ENCODE measurements around the gene FAM210A.
"Not testable (repeated sequence)": the region's sequence is repeated elsewhere in the genome, so short reads cannot be mapped to it uniquely, and the experiment has no call there.

Gene FAM210A

DNA sequence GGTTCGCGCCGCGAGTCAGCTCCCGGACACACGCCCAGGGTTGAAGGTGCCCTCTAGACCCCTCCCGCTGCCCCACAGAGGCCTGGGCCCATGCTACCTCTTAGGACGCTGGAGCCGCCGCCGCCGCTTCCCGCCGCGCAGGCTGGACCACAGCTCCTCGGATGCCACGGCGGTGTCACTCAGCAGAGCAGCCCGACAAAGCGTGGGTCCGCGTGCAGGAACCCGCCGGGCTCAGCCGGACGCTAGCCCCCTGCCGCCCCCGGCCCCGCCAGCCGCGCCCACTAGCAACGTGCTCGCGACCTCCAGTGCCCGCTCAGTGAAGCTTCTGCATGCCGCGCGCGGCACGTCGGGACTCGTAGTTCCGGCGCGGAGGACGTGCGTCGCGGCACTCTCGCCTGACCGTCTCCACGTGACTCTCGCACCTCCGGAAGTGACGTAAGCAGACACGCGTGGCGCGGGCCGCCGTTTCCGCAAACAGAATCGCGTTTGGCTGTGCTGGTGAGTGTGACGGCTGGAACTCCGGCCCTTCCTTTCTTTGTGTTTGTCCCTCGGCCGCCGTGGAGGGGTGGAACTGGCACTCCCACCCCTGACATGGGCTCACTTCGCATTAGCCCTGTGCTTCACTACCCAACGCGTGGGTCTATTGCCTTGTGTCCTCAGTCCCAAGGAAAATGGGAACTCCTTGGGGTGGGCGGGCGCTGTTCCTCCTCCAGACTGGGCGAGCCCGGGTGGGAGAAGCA lies at the start of gene FAM210A, which contains the start of gene RNMT:
Gene FAM210A (minus strand): TSS at position 327 of the 740 bp plus-strand sequence. CDS start 44,481 bp downstream, outside the sequence.
Gene RNMT (plus strand): TSS at position 442 of the 740 bp plus-strand sequence. CDS start 4,845 bp downstream, outside the sequence.
- DNase-seq = peak; percentile 99

DNA sequence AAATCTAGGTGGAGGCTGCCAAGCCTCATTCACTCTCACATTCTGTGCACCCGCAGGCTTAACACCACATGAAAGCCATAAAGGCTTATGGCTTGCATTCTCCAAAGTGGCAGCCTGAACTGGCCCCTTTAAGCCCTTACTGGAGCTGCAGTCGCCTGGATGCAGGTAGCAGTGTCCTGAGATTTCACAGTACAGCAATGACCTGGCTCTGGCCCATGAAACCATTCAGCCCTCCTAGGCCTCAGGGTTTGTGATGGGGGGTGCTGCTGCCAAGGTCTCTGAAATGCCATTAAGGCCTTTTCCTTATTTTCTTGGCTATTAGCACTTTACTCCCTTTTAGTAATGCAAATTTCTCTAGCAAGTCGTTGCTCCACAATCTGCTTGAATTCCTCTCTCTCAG lies 48.7 kb upstream of the FAM210A start:
- DNase-seq = no peak

DNA sequence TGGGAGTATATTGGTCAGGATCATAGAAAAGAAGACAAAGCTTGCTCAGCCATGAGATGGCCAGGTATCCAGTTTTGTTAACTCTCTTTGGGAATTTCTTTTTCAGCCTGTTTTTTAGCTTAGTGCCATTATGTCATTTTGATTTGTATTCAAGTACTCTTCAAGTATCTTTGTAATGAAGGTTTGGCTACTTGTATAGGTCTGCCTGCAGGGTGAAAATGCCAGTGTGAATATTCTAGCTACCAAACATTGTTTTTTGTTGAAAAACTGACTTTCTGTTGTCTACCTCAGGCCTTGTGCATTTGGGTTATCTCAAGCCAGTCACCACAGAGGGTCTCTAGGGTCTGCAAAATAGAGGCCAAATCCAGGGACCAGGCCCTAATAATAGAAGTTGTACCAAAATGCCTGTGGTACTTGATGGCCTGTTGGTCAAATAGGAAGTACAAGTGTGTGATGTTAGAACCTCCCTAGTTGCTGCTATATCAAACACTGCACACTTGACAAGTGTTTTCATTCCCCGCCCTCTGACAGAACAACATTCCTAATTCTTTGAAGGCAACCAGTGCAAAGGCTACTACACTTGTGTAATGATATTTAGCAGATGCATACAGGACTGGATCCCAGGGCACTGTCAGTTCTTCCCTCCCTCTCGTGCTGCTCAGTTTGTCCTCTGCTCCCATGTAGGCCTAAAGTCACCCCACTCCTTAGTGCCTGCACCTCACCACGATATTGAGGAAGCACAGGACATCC lies 36.5 kb upstream of the FAM210A start:
- DNase-seq = no peak

DNA sequence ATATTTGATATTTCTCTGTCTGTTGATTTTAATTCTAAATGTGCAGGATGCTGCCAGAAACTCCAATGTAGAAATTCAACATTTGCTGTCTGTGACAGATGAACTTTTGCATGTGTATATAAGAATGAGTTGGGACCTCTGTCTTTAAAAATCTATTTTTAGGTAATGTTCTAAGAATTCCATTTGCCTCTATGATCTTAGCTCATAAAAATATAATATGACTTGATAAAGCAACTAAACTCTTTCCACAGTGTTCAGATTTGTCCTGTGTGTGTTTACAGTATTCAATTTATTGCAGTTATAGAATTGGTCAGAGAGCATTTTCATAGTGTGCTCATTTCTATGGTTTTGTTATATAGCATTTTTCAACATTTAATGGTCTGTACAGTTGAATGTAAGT lies 33.7 kb upstream of the FAM210A start:
- no peak for DNase-seq

GRCh38 chr18:13758622-13759021 lies 32.3 kb upstream of the FAM210A start:
- no peak for DNase-seq

DNA sequence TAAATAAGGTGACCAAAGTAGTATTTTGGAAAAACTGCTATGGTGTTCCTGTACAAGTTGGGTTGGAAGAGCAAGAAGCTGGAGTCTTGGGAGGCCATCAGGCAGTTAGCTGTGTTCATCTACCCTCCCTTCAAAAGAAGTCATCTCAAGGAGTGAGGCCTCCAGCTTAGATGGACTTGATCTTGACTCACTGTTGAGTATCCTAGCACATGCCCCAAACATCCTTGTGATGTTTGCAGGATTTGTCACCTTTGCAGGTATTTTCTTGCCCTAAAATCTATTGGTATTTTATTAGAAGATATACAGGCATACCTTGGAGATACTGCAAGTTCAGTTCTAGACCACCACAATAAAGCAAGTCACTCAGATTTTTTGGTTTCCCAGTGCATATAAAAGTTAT lies 30.3 kb upstream of the FAM210A start:
- DNase-seq = no peak

GRCh38 chr18:13756261-13756660 lies 29.9 kb upstream of the FAM210A start:
- DNase-seq = no peak

DNA sequence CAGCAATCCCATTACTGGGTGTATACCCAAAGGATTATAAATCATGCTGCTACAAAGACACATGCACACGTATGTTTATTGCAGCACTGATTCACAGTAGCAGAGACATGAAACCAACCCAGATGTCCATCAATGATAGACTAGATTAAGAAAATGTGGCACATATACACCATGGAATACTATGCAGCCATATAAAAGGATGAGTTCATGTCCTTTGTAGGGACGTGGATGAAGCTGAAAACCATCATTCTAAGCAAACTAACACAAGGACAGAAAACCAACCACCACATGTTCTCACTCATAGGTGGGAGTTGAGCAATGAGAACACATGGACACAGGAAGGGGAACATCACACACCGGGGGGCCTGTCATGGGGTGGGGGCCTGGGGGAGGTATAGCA lies 25.2 kb upstream of the FAM210A start:
- not testable (repeated sequence) for DNase-seq

DNA sequence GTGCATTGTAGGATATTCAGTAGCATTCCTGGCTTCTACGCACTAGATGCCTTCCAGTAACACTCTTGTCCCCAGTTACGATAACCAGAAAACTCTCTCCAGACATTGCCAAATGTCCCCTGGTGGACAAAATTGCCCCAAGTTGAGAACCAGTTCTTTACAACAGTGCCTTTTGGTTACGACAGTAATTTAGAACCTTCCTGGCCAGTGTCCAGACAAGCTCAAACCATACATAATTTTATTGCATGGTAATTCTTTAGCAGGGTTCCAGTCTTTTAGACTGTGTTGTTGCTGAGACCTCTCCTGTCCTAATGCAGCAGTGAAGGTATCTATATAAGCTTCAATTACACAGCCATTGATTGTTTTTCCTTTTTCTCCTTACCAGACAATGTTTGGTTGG lies 20.3 kb upstream of the FAM210A start:
- no peak for DNase-seq

DNA sequence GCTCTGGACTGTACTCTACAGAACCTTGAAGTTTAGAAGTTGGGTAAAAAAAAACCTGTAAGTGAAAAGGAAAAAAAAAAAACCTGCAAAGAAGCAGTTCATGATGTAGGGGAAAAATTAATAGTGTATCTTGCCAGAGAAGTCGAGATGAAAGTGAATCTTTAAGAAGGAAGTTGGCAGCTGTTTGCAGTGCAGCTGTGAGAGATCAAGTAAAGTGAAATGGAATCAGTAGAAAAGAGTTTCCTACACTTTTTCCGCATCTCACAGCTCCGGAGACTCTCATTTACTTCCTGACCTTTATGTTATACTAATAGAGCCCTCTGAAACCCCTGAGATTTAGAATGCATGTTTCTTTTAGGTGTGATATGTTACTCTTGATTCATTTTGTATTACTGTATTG lies 19.3 kb upstream of the FAM210A start:
- no peak for DNase-seq

- DNase-seq = no peak
Measured at GRCh38 chr18:13735681-13736080, 9.3 kb upstream of the FAM210A start.

GRCh38 chr18:13730481-13730880 lies 4.1 kb upstream of the FAM210A start:
- no peak for DNase-seq

DNA sequence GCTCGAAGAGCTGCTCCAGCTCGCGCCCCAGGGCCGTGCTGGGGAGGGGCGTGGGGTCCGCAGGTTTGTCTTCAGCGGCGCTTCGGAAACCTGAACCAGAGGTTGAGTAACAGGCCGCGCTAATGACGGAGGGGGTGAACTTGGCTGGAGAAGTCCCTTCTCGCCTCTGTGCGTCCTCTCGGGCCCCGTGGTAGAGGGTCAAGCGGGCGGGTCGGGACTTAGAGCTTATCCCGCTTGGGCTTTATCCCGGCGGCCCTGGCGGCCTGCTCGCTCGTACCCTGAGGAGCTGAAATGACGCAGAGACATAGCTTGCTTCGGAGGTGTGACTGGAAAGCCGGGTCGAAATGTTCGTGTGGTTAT lies 594 bp upstream of the FAM210A start:
- peak; percentile 61 for DNase-seq

- DNase-seq = no peak
Measured at GRCh38 chr18:13725566-13726231, 659 bp downstream of the FAM210A start.

DNA sequence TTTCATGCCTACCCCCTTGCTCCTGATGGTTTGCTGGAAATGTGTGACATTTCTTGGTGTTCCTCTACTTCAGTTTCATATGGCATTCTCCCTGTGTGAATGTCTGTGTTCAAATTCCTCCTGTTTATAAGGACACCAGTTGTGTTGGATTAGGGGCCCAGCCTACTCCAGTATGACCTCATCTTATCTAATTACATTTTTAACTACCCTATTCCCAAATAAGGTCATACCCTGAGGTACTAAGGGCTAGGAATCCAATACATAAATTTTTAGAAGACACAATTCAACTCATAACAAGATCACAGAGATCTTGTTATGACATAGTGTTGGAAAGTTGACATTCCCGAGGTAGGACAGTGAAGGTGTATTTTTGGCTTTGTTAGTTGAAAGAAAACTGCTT lies 5.5 kb downstream of the FAM210A start:
- DNase-seq = no peak

DNA sequence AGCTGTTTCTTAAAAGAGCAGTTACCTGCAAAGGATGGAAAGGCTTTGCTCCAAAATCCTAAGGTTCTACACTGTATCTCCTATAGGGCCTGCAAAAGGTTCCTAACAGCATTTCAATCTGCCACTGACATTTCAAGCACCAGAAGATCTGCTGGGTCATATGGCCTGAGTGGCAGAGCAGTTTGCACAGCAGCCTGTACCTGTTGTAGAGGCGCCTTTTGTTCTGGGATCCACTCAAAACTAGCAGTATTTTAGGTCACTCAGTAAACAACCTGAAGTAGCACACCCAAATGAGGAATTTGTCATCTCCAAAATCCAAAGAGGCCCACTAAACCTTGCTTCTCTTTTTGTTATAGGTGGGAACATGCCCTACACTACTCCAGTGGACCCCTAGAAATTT lies 6.2 kb downstream of the FAM210A start:
- DNase-seq = no peak

- no peak for DNase-seq
Measured at GRCh38 chr18:13716916-13717315, 9.4 kb downstream of the FAM210A start.

DNA sequence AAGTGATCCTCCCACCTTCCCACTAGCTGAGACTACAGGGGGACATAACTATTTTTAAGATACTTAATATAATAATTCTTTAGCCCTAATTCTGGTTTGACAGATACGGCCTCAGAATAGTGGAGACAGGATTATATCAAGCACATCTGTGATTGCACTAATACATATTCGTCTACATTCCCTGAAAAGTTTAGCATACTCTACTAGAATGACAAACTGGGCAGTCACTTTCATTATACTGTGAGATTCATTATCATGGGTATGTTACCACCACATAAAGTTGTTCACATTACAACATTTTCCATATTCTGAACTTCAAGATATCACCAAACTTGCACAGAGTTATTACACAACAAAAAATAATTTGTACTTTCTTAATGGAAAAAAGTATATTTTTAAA lies 11.0 kb downstream of the FAM210A start:
- no peak for DNase-seq

GRCh38 chr18:13713455-13714055 lies 12.8 kb downstream of the FAM210A start:
- no peak for DNase-seq

DNA sequence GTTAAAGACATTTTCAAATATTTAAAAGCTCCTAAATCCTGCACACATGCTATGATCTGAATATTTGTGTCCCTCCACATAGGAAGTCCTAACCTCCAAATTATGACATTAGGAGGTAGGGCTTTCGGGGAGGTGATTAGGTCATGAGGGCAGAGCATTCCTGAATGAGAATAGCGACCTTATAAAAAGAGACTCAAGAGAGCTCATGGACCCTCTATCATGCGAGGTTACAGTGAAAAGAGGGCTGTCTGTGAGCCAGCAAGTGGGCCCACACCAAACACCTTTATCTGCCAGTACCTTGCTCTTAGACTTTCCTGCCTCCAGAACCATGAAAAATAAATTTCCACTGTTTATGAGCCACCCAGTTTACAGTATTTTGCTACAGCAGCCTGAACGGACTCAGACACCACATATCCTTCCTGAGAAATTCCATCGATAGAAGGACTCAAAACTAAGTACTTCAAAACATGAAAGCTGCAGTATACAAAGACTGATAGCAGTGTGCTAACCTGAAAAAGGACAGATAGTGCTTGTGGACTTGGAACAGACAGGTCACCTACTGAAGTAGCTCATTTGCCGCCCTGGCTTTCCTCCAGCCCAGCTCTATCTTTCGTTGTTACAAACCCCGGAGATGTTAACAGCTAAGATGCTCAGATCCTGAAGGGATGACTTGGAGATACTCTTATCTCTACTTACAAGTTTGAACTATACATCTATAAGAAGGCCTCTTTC lies 13.8 kb downstream of the FAM210A start:
- no peak for DNase-seq

DNA sequence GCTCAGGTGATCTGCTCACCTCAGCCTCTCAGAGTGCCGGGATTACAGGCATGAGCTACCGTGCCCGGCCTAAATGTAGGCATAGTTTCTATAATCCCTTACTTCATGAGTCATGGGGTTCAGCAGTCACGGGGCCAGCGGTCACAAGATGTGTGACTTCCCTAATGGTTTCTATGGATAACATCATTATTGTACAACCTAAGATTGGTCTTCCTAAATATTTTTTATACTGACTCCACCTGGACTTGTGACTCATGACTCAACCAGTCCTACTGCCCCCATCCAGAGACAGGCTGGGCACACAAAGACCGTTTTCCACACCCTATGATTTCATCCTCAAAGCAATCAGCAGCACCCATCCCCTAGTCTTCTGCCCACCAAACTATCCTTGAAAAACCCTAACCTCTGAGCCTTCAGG lies 15.9 kb downstream of the FAM210A start:
- no peak for DNase-seq

- peak; percentile 52 for DNase-seq
Measured at GRCh38 chr18:13703899-13704298, 22.5 kb downstream of the FAM210A start.

DNA sequence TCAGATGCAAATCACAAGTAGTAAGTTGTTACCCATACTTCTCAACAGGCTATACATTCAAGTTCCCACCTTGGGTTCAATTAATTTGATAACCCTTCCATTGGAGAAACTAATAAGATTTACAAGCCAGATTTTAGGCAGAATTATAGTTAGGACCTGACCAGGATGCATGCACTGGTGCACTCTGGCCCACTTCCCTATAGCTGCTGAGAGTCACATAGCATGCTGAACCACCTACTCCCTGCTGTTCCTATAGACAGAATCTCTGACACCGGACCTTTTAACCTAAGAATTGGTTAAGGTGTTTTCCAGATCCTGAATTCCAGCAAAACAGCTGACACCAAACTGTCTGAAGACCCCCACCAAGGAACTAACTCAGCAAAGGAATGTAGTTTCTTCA lies 26.2 kb downstream of the FAM210A start:
- DNase-seq = no peak
